ENCODE data around the gene PCDHGC4.

Gene PCDHGC4

DNA sequence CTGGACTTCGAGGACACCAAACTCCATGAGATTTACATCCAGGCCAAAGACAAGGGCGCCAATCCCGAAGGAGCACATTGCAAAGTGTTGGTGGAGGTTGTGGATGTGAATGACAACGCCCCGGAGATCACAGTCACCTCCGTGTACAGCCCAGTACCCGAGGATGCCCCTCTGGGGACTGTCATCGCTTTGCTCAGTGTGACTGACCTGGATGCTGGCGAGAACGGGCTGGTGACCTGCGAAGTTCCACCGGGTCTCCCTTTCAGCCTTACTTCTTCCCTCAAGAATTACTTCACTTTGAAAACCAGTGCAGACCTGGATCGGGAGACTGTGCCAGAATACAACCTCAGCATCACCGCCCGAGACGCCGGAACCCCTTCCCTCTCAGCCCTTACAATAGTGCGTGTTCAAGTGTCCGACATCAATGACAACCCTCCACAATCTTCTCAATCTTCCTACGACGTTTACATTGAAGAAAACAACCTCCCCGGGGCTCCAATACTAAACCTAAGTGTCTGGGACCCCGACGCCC, 7.7 kb upstream of the PCDHGC4 start:
- FAIRE-seq = no peak
- no peak for DNase-seq (ENCODE audit: insufficient read length, low spot score)
- no peak for TF ChIP-seq POU2F2 (IDR thresholded peaks at IDR 0.05; ENCODE audit: low read depth, low read length)
- no peak for TF ChIP-seq TAF1 (IDR thresholded peaks at IDR 0.05; ENCODE audit: low read depth, low read length)
- TF ChIP-seq POLR2A (IDR thresholded peaks at IDR 0.05; ENCODE audit: low read depth, low read length) = no peak
- TF ChIP-seq SPI1 (IDR thresholded peaks at IDR 0.05; ENCODE audit: low read depth, low read length) = no peak
- TF ChIP-seq POLR2AphosphoS5 (IDR thresholded peaks at IDR 0.05; ENCODE audit: low read depth, low read length) = no peak
- no peak for TF ChIP-seq PAX5 (IDR thresholded peaks at IDR 0.05; ENCODE audit: insufficient read depth, low read length, severe bottlenecking)

- no peak for DNase-seq (ENCODE audit: insufficient read length, low spot score)
- TF ChIP-seq SPI1 (IDR thresholded peaks at IDR 0.05; ENCODE audit: low read depth, low read length) (no peak), PAX5 (IDR thresholded peaks at IDR 0.05; ENCODE audit: insufficient read depth, low read length, severe bottlenecking) (no peak), TAF1 (IDR thresholded peaks at IDR 0.05; ENCODE audit: low read depth, low read length) (no peak), POLR2AphosphoS5 (IDR thresholded peaks at IDR 0.05; ENCODE audit: low read depth, low read length) (no peak), POLR2A (IDR thresholded peaks at IDR 0.05; ENCODE audit: low read depth, low read length) (no peak), POU2F2 (IDR thresholded peaks at IDR 0.05; ENCODE audit: low read depth, low read length) (no peak)
- peak; percentile 20 for FAIRE-seq
These were observed 7.0 kb upstream of the PCDHGC4 start for GRCh38 chr5:141477815-141478214.

DNA sequence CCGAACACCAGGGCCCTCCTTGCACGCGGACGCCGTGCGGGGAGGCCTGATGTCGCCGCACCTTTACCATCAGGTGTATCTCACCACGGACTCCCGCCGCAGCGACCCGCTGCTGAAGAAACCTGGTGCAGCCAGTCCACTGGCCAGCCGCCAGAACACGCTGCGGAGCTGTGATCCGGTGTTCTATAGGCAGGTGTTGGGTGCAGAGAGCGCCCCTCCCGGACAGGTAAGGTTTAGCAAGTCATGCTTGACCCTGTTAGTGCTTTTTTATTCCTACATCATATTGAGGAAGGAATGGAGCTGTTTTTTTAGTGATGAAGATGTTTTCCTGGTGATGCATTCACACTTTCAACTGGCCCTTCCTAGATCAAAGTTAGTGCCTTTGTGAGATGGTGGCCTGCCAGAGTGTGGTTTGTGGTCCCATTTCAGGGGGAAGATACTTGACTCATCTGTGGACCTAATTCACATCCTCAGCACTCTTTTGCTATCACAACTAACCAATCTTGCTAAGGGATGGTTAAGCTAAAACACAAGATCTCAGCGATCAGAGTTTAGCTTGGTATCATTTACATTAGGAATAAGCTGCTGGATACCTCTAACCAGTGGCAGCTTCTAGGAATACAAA, 6.4 kb upstream of the PCDHGC4 start:
- FAIRE-seq (peak; percentile 23), DNase-seq (ENCODE audit: insufficient read length, low spot score) (no peak)
- no peak for TF ChIP-seq POU2F2 (IDR thresholded peaks at IDR 0.05; ENCODE audit: low read depth, low read length)
- no peak for TF ChIP-seq POLR2AphosphoS5 (IDR thresholded peaks at IDR 0.05; ENCODE audit: low read depth, low read length)
- TF ChIP-seq POLR2A (IDR thresholded peaks at IDR 0.05; ENCODE audit: low read depth, low read length) = no peak
- TF ChIP-seq SPI1 (IDR thresholded peaks at IDR 0.05; ENCODE audit: low read depth, low read length) = no peak
- TF ChIP-seq PAX5 (IDR thresholded peaks at IDR 0.05; ENCODE audit: insufficient read depth, low read length, severe bottlenecking) = no peak
- TF ChIP-seq TAF1 (IDR thresholded peaks at IDR 0.05; ENCODE audit: low read depth, low read length) = no peak

DNA sequence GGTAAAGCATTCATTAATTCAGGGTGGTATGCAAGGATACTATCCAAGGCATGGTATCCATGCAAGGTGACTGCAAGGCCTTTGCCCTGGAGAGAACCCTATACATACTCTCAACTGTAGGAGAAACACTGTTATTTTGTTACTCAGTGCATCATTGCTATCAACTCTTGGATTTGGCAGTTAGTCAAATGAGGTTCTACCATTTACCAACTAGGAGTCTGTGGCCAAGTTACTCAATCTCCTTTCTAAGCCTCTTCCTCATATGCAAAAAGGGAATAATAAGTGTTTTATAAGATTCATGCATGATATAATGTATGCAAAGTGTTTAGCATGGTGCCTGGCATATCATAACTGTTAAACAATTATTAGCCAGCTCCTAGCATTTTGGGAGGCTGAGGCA, 5.1 kb upstream of the PCDHGC4 start:
- TF ChIP-seq PAX5 (IDR thresholded peaks at IDR 0.05; ENCODE audit: insufficient read depth, low read length, severe bottlenecking) (no peak), POU2F2 (IDR thresholded peaks at IDR 0.05; ENCODE audit: low read depth, low read length) (no peak), POLR2AphosphoS5 (IDR thresholded peaks at IDR 0.05; ENCODE audit: low read depth, low read length) (no peak), SPI1 (IDR thresholded peaks at IDR 0.05; ENCODE audit: low read depth, low read length) (no peak), POLR2A (IDR thresholded peaks at IDR 0.05; ENCODE audit: low read depth, low read length) (no peak), TAF1 (IDR thresholded peaks at IDR 0.05; ENCODE audit: low read depth, low read length) (no peak)
- no peak for DNase-seq (ENCODE audit: insufficient read length, low spot score)
- FAIRE-seq = no peak

GRCh38 chr5:141483902-141484301, 928 bp upstream of the PCDHGC4 start:
- FAIRE-seq = no peak
- DNase-seq (ENCODE audit: insufficient read length, low spot score) = no peak
- TF ChIP-seq POU2F2 (IDR thresholded peaks at IDR 0.05; ENCODE audit: low read depth, low read length) = no peak
- TF ChIP-seq POLR2A (IDR thresholded peaks at IDR 0.05; ENCODE audit: low read depth, low read length) = no peak
- TF ChIP-seq PAX5 (IDR thresholded peaks at IDR 0.05; ENCODE audit: insufficient read depth, low read length, severe bottlenecking) = no peak
- no peak for TF ChIP-seq TAF1 (IDR thresholded peaks at IDR 0.05; ENCODE audit: low read depth, low read length)
- TF ChIP-seq POLR2AphosphoS5 (IDR thresholded peaks at IDR 0.05; ENCODE audit: low read depth, low read length) = no peak
- TF ChIP-seq SPI1 (IDR thresholded peaks at IDR 0.05; ENCODE audit: low read depth, low read length) = no peak

- peak; percentile 31 for FAIRE-seq
- no peak for DNase-seq (ENCODE audit: insufficient read length, low spot score)
- TF ChIP-seq TAF1 (IDR thresholded peaks at IDR 0.05; ENCODE audit: low read depth, low read length) = no peak
- no peak for TF ChIP-seq POLR2AphosphoS5 (IDR thresholded peaks at IDR 0.05; ENCODE audit: low read depth, low read length)
- no peak for TF ChIP-seq PAX5 (IDR thresholded peaks at IDR 0.05; ENCODE audit: insufficient read depth, low read length, severe bottlenecking)
- TF ChIP-seq POU2F2 (IDR thresholded peaks at IDR 0.05; ENCODE audit: low read depth, low read length) = no peak
- TF ChIP-seq SPI1 (IDR thresholded peaks at IDR 0.05; ENCODE audit: low read depth, low read length) = no peak
- TF ChIP-seq POLR2A (IDR thresholded peaks at IDR 0.05; ENCODE audit: low read depth, low read length) = no peak
These were observed 555 bp upstream of the PCDHGC4 start for GRCh38 chr5:141484310-141484640.

DNA sequence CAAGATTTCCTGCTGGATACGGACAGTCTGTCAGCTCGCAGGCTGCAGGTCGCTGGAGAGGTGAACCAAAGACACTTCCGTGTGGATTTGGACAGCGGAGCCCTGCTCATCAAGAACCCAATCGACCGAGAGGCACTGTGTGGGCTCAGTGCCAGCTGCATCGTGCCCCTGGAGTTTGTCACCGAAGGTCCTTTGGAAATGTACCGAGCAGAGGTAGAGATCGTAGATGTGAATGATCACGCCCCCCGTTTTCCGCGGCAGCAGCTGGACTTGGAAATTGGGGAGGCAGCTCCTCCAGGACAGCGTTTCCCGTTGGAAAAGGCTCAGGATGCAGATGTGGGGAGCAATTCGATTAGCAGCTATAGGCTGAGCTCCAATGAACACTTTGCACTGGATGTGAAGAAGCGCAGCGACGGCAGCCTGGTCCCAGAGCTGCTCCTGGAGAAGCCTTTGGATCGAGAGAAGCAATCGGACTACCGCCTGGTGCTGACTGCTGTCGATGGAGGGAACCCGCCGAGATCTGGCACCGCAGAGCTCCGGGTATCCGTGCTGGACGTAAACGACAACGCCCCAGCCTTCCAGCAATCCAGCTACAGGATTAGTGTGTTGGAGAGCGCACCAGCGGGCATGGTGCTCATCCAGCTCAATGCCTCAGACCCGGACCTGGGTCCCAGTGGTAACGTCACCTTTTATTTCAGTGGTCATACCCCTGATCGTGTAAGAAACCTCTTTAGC, 658 bp downstream of the PCDHGC4 start:
- DNase-seq (ENCODE audit: insufficient read length, low spot score) = no peak
- peak; percentile 50 for FAIRE-seq
- no peak for TF ChIP-seq POLR2A (IDR thresholded peaks at IDR 0.05; ENCODE audit: low read depth, low read length)
- no peak for TF ChIP-seq PAX5 (IDR thresholded peaks at IDR 0.05; ENCODE audit: insufficient read depth, low read length, severe bottlenecking)
- TF ChIP-seq TAF1 (IDR thresholded peaks at IDR 0.05; ENCODE audit: low read depth, low read length) = no peak
- TF ChIP-seq SPI1 (IDR thresholded peaks at IDR 0.05; ENCODE audit: low read depth, low read length) = no peak
- TF ChIP-seq POU2F2 (IDR thresholded peaks at IDR 0.05; ENCODE audit: low read depth, low read length) = no peak
- TF ChIP-seq POLR2AphosphoS5 (IDR thresholded peaks at IDR 0.05; ENCODE audit: low read depth, low read length) = no peak

DNA sequence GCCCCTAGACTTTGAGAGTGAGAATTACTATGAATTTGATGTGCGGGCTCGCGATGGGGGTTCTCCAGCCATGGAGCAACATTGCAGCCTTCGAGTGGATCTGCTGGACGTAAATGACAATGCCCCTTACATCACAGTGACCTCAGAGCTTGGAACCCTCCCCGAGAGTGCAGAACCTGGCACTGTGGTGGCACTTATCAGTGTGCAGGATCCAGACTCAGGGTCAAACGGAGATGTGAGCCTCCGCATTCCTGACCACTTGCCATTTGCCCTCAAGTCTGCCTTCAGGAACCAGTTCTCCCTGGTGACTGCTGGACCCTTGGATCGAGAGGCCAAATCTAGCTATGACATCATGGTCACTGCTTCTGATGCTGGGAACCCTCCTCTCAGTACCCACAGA, 1.3 kb downstream of the PCDHGC4 start:
- DNase-seq (ENCODE audit: insufficient read length, low spot score) (no peak), FAIRE-seq (no peak)
- TF ChIP-seq POLR2A (IDR thresholded peaks at IDR 0.05; ENCODE audit: low read depth, low read length) = no peak
- no peak for TF ChIP-seq POU2F2 (IDR thresholded peaks at IDR 0.05; ENCODE audit: low read depth, low read length)
- no peak for TF ChIP-seq TAF1 (IDR thresholded peaks at IDR 0.05; ENCODE audit: low read depth, low read length)
- TF ChIP-seq PAX5 (IDR thresholded peaks at IDR 0.05; ENCODE audit: insufficient read depth, low read length, severe bottlenecking) = no peak
- no peak for TF ChIP-seq POLR2AphosphoS5 (IDR thresholded peaks at IDR 0.05; ENCODE audit: low read depth, low read length)
- no peak for TF ChIP-seq SPI1 (IDR thresholded peaks at IDR 0.05; ENCODE audit: low read depth, low read length)

DNA sequence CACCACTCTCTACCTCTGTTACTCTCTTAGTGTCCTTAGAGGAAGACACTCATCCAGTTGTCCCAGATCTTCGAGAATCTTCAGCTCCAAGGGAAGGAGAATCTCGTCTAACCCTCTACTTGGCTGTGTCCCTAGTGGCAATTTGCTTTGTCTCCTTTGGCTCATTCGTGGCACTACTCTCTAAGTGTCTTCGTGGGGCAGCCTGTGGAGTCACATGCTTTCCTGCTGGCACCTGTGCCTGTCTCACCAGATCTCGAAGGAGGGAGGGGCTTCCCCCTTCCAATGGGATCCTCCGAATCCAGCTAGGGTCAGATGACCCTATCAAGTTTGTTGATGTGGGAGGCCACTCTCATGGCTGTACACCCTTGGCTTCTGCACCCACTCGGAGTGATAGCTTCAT, 2.3 kb downstream of the PCDHGC4 start:
- FAIRE-seq (no peak), DNase-seq (ENCODE audit: insufficient read length, low spot score) (no peak)
- TF ChIP-seq POU2F2 (IDR thresholded peaks at IDR 0.05; ENCODE audit: low read depth, low read length) (no peak), POLR2AphosphoS5 (IDR thresholded peaks at IDR 0.05; ENCODE audit: low read depth, low read length) (no peak), POLR2A (IDR thresholded peaks at IDR 0.05; ENCODE audit: low read depth, low read length) (no peak), TAF1 (IDR thresholded peaks at IDR 0.05; ENCODE audit: low read depth, low read length) (no peak), PAX5 (IDR thresholded peaks at IDR 0.05; ENCODE audit: insufficient read depth, low read length, severe bottlenecking) (no peak), SPI1 (IDR thresholded peaks at IDR 0.05; ENCODE audit: low read depth, low read length) (no peak)
